ENCODE data around the gene PIAS3. TPM values are rescaled to one million over a fixed set of nuclear protein-coding genes. Genes with fewer than 3 reads are reported as not detected.

PIAS3 gene
- total and polyA plus RNA-seq, 8 donors = 8.9 to 26.7 (median 11.2) TPM

DNA sequence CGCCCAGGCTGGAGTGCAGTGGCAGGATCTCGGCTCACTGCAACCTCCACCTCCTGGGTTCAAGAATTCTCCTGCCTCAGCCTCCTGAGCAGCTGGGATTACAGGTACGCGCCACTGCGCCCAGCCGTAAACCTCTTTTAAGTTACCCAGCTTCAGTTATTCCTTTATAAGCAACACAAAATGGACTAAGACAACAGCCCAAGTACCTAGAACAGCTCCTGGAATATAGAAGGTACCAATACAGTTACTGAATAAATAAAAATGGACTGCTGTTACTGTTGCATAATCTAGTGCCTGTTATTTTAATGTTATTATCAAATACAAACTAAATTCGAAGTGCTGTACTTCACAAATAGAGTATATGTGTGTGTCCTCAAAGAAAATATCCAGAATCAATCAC, 52.0 kb downstream of the PIAS3 start:
- Histone ChIP-seq H3K36me3 (no peaks in the 10 kb centered on the region), H3K4me3 (no peak overlapping the region), H3K27ac (no peak overlapping the region), H3K4me1 (peaks cover 0 to 17% (median 8%) of the 10 kb centered on the region in 3 donors), H3K9me3 (no peaks in the 10 kb centered on the region), H3K27me3 (no peaks in the 10 kb centered on the region)
- intact Hi-C loops (cut with DNase I) = no loop called here
- DNase-seq = no peak
- WGBS, 2 donors = 81 to 88% methylated on average over 7 of the region's 7 CpGs
- no peak for FAIRE-seq
- TF ChIP-seq CTCF (IDR thresholded peaks at IDR 0.05) = no peak
- ATAC-seq = no peak

GRCh38 chr1:145806408-145806807, 52.5 kb downstream of the PIAS3 start:
- DNase-seq (no peak), ATAC-seq (no peak), FAIRE-seq (no peak)
- H3K9me3 ChIP-seq = no peaks in the 10 kb centered on the region
- intact Hi-C loops (cut with DNase I) = no loop called here
- peaks cover 0 to 17% (median 8%) of the 10 kb centered on the region in 3 donors for H3K4me1 ChIP-seq
- TF ChIP-seq CTCF (IDR thresholded peaks at IDR 0.05) = no peak
- no peak overlapping the region for H3K4me3 ChIP-seq
- no peaks in the 10 kb centered on the region for H3K36me3 ChIP-seq
- WGBS, 2 donors = 98 to 100% methylated on average over 4 of the region's 4 CpGs
- H3K27me3 ChIP-seq = no peaks in the 10 kb centered on the region
- no peak overlapping the region for H3K27ac ChIP-seq

GRCh38 chr1:145805057-145805456, 53.8 kb downstream of the PIAS3 start:
- H3K4me1 ChIP-seq = peaks cover 0 to 17% (median 8%) of the 10 kb centered on the region in 3 donors
- H3K27me3 ChIP-seq = no peaks in the 10 kb centered on the region
- H3K36me3 ChIP-seq = no peaks in the 10 kb centered on the region
- H3K4me3 ChIP-seq = no peak overlapping the region
- intact Hi-C loops (cut with DNase I) = no loop called here
- no peak for TF ChIP-seq CTCF (IDR thresholded peaks at IDR 0.05)
- FAIRE-seq (no peak), DNase-seq (no peak), ATAC-seq (no peak)
- 83 to 93% methylated on average over 1 of the region's 1 CpG for WGBS, 2 donors
- H3K9me3 ChIP-seq = no peaks in the 10 kb centered on the region
- H3K27ac ChIP-seq = no peak overlapping the region

GRCh38 chr1:145804235-145805045, 54.4 kb downstream of the PIAS3 start:
- Histone ChIP-seq H3K27me3 (no peaks in the 10 kb centered on the region), H3K9me3 (no peaks in the 10 kb centered on the region), H3K27ac (no peak overlapping the region), H3K4me1 (peaks cover 0 to 17% (median 8%) of the 10 kb centered on the region in 3 donors), H3K36me3 (no peaks in the 10 kb centered on the region), H3K4me3 (no peak overlapping the region)
- DNase-seq (no peak), ATAC-seq (no peak), FAIRE-seq (no peak)
- no peak for TF ChIP-seq CTCF (IDR thresholded peaks at IDR 0.05)
- intact Hi-C loops (cut with DNase I) = no loop called here
- 52 to 68% methylated on average over 3 of the region's 3 CpGs for WGBS, 2 donors

DNA sequence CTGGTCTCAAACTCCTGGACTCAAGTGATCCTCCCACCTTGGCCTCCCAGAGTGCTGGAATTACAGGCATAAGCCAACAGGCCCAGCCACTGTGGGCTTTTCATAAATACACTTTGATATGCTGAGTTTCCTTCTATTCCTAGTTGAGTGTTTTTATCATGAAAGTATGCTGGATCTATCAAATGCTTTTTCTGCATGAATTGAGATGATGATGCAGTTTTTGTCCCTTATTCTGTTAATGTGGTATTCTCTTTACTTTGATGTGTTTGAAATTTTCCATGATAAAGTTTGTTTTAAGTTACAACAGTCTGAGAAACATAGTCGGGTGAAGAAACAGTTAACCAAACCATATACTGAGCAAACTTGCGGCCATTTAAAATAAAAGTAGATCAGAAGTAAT, 59.1 kb downstream of the PIAS3 start:
- H3K4me1 ChIP-seq = peaks cover 0 to 11% (median 8%) of the 10 kb centered on the region in 3 donors
- H3K9me3 ChIP-seq = no peaks in the 10 kb centered on the region
- H3K27ac ChIP-seq = no peak overlapping the region
- TF ChIP-seq CTCF (IDR thresholded peaks at IDR 0.05) = no peak
- 91 to 92% methylated on average over 2 of the region's 2 CpGs for WGBS, 2 donors
- ATAC-seq (no peak), FAIRE-seq (no peak), DNase-seq (no peak)
- no peaks in the 10 kb centered on the region for H3K27me3 ChIP-seq
- intact Hi-C loops (cut with DNase I) = no loop called here
- H3K36me3 ChIP-seq = no peaks in the 10 kb centered on the region
- H3K4me3 ChIP-seq = no peak overlapping the region
